Activated CD4-positive, CD25-positive, alpha-beta regulatory T cell treated with anti-CD3 and anti-CD28 coated beads, Interleukin-2, amount 50 U/mL, for 72 hours (primary cell): Measurements from ENCODE around the gene PLCG2.

Experiments
- DNase-seq: peaks from one replicate; pipeline ENCODE4 v3.0.0; 2021

The PLCG2 gene

GRCh38 chr16:81817789-81818567, 38.9 kb downstream of the PLCG2 start:
- DNase-seq: no peak

GRCh38 chr16:81818568-81818896, 39.4 kb downstream of the PLCG2 start:
- DNase-seq: no peak

GRCh38 chr16:81818905-81819304, 39.8 kb downstream of the PLCG2 start:
- DNase-seq: no peak

- no peak for DNase-seq
These were observed 42.5 kb downstream of the PLCG2 start for GRCh38 chr16:81821436-81822128.

- DNase-seq: no peak
These were observed 44.0 kb downstream of the PLCG2 start for GRCh38 chr16:81823111-81823510.

GRCh38 chr16:81823734-81824133, 44.6 kb downstream of the PLCG2 start:
- no peak for DNase-seq

GRCh38 chr16:81826523-81826922, 47.4 kb downstream of the PLCG2 start:
- DNase-seq: no peak

- no peak for DNase-seq
These were observed 51.9 kb downstream of the PLCG2 start for GRCh38 chr16:81830845-81831540.

GRCh38 chr16:81831722-81832126, 52.6 kb downstream of the PLCG2 start:
- no peak for DNase-seq

- no peak for DNase-seq
These were observed 53.9 kb downstream of the PLCG2 start for GRCh38 chr16:81832801-81833547.

GRCh38 chr16:81833751-81834150, 54.7 kb downstream of the PLCG2 start:
- no peak for DNase-seq

GRCh38 chr16:81834868-81835267, 55.8 kb downstream of the PLCG2 start:
- DNase-seq: no peak

GRCh38 chr16:81836279-81837054, 57.4 kb downstream of the PLCG2 start:
- DNase-seq: no peak

GRCh38 chr16:81837312-81837751, 58.2 kb downstream of the PLCG2 start:
- no peak for DNase-seq

- DNase-seq: no peak
These were observed 59.7 kb downstream of the PLCG2 start for GRCh38 chr16:81838794-81839193.

- no peak for DNase-seq
These were observed 62.6 kb downstream of the PLCG2 start for GRCh38 chr16:81841722-81842121.

- no peak for DNase-seq
These were observed 63.6 kb downstream of the PLCG2 start for GRCh38 chr16:81842564-81843242.

GRCh38 chr16:81843243-81843582, 64.1 kb downstream of the PLCG2 start:
- no peak for DNase-seq

- DNase-seq: no peak
These were observed 64.6 kb downstream of the PLCG2 start for GRCh38 chr16:81843683-81844082.

GRCh38 chr16:81846105-81846504, 67.0 kb downstream of the PLCG2 start:
- DNase-seq: no peak

- DNase-seq: no peak
These were observed 69.3 kb downstream of the PLCG2 start for GRCh38 chr16:81848306-81848853.
